Brain microvascular endothelial cell (primary cell): ENCODE data around the gene MAP1B.
"Not testable (repeated sequence)": the region's sequence is repeated elsewhere in the genome, so short reads cannot be mapped to it uniquely, and the experiment has no call there.

Experiments used
- DNase-seq: peaks from one replicate; pipeline ENCODE4 v3.0.0-alpha.2; 2020
- H3K27ac ChIP-seq: fragments of 250-450 bp; sonication (Bioruptor Pico); 2 replicates; pipeline ENCODE4 v1.5.1; 2020; ENCODE audit warnings: mild to moderate bottlenecking, moderate library complexity
- H3K27me3 ChIP-seq: fragments of 250-450 bp; sonication (Bioruptor Pico); replicated peaks from 2 replicates; pipeline ENCODE4 v1.5.1; 2020; ENCODE audit warnings: mild to moderate bottlenecking
- H3K36me3 ChIP-seq: fragments of 250-450 bp; sonication (Bioruptor Pico); replicated peaks from 2 replicates; pipeline ENCODE4 v1.5.1; 2020; ENCODE audit warnings: mild to moderate bottlenecking
- H3K4me3 ChIP-seq: 2 replicates; pipeline ENCODE4 v1.5.1; 2011; ENCODE audit warnings: low read depth, mild to moderate bottlenecking, control low read depth, low read length, moderate library complexity
- in situ Hi-C: cut with HindIII; loops from 2 replicates; pipeline ENCODE4 v1.10.0; 2017; ENCODE audit warnings: low sequenced_read_pairs, low pct_ligation_motif_present
- TF ChIP-seq, protein P1 (sequence below): IDR thresholded peaks from 2 replicates; pipeline ENCODE4 v1.5.1; 2011; ENCODE audit warnings: low read depth, mild to moderate bottlenecking, moderate library complexity, low read length, control low read depth, inconsistent platforms; ENCODE audit errors: missing control alignments

MAP1B gene

DNA sequence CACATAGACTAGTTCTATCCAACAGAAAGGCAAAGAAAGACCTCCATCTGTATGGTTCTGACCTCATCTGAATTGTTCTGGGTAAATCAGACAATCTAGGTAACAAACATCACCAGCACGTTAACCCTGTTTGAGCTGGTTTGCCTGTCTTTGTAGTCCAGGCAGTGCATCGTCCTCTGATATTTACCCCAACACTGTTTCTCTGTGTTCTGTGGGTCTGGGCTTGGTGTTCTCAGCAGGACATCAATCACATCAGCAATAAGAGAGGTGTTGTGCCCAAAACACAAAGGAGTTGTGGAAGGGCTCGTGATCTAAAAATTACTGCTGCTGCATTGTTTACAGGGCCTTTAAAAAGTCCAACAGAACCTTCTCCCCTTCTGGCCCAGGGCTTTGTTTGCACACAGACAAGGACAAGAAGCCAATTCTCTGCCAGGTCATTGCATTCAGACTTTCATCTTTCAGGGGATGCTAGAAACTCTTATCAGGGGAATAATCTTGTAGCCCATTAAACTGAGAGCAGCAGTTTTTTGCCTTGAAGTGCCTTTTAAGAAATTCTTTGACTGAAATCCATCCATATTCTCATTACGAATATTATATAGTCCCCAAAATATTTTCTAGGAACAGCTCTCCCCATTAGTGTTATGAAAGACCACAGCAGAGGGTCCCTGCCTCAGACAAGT, 30.5 kb upstream of the MAP1B start:
- H3K4me3 ChIP-seq = no peak overlapping the region
- no peaks in the 10 kb centered on the region for H3K27me3 ChIP-seq
- no peak overlapping the region for H3K27ac ChIP-seq
- H3K36me3 ChIP-seq = no peaks in the 10 kb centered on the region
- no peak for DNase-seq
- TF ChIP-seq, protein P1, sequence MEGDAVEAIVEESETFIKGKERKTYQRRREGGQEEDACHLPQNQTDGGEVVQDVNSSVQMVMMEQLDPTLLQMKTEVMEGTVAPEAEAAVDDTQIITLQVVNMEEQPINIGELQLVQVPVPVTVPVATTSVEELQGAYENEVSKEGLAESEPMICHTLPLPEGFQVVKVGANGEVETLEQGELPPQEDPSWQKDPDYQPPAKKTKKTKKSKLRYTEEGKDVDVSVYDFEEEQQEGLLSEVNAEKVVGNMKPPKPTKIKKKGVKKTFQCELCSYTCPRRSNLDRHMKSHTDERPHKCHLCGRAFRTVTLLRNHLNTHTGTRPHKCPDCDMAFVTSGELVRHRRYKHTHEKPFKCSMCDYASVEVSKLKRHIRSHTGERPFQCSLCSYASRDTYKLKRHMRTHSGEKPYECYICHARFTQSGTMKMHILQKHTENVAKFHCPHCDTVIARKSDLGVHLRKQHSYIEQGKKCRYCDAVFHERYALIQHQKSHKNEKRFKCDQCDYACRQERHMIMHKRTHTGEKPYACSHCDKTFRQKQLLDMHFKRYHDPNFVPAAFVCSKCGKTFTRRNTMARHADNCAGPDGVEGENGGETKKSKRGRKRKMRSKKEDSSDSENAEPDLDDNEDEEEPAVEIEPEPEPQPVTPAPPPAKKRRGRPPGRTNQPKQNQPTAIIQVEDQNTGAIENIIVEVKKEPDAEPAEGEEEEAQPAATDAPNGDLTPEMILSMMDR = no peak
- in situ Hi-C loops = no loop called here

DNA sequence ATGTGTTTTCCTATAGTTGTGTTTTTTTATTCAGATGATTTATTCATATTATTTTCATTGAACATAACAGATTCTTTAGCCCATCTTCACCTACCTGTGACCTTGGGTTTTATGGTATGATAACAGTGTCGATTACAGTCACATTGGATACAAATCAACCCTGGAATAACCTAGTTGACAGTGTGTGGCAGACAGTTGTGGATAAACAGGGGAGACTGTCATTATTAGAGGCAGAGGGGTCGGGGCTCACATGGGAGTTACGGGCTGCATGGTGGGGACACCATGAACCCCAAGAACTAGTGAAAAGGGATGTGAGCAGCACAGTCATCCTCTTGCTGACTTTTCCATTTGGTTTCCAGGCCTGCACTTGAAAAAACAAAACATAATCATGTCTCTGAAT, 29.9 kb upstream of the MAP1B start:
- Histone ChIP-seq H3K36me3 (no peaks in the 10 kb centered on the region), H3K27me3 (no peaks in the 10 kb centered on the region), H3K27ac (no peak overlapping the region), H3K4me3 (no peak overlapping the region)
- no peak for DNase-seq
- TF ChIP-seq, protein P1 = no peak
- in situ Hi-C loops = no loop called here

DNA sequence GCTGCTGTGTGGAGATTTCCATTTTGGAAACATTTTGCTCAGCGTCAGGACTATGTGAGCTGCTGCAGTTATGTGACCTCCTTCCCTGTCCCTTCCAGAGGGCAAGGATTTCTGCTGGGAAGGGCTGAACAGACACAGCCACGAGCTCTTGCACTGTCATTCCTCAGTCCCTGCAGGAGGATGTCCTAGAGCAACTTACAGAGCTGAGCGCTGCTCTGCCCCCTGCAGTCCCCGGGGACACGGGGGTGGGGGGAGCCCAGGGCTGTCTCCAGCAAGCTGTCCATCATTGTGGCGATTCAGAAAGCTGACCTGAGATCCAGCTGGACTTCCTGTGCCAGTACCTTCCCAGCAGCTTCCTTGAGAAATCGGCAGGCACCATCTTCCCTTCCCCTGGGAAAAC, 28.0 kb upstream of the MAP1B start:
- DNase-seq = no peak
- H3K27me3 ChIP-seq = no peaks in the 10 kb centered on the region
- no peak overlapping the region for H3K27ac ChIP-seq
- H3K36me3 ChIP-seq = no peaks in the 10 kb centered on the region
- in situ Hi-C loops = no loop called here
- H3K4me3 ChIP-seq = no peak overlapping the region
- TF ChIP-seq, protein P1 = peak; percentile 39

DNA sequence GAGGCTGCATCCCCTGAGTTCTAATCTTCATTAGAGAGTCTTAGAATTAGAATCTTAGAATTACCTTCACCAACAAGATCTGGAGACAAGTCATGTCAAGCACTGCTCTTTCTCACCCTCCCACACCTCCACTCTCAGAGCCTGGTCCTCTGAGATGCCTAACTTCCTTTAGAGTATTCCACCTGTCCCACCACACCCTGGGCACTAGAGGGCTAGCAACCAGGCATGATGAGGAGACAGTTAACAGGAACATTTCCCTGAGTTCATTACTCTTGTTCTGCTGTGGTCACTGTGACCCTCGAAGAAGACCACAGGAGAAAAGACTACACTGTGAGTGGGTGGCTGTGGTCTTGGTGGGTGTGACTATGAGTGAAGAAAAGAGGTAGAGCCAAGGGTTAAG, 25.2 kb upstream of the MAP1B start:
- in situ Hi-C loops = no loop called here
- no peaks in the 10 kb centered on the region for H3K27me3 ChIP-seq
- TF ChIP-seq, protein P1 = no peak

DNA sequence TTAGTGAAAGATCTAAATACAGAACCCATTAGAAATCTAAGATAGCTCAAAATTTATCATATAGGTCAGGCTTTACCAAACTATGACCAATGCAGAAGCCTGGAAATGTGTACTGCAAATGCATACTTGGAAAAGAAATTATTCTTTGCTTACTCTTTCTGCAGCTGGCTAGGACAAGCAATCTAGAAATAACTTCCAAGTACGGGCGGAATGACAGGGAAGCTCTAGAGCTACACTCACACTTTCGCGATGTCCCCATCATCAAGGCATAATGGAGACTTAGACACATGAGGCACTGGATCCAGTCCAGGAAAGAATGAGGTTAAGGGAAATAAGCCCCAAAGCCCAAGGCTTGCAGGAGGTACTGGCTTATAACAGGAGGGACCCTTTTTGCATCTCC, 22.4 kb upstream of the MAP1B start:
- TF ChIP-seq, protein P1 = no peak
- Histone ChIP-seq H3K27ac (no peak overlapping the region), H3K27me3 (no peaks in the 10 kb centered on the region), H3K36me3 (no peaks in the 10 kb centered on the region), H3K4me3 (no peak overlapping the region)
- in situ Hi-C loops = no loop called here
- DNase-seq = no peak

More for the DNA sequence above, 25.2 kb upstream of the MAP1B start:
- H3K27ac ChIP-seq = no peak overlapping the region
- no peak overlapping the region for H3K4me3 ChIP-seq
- no peak for DNase-seq
- no peaks in the 10 kb centered on the region for H3K36me3 ChIP-seq

DNA sequence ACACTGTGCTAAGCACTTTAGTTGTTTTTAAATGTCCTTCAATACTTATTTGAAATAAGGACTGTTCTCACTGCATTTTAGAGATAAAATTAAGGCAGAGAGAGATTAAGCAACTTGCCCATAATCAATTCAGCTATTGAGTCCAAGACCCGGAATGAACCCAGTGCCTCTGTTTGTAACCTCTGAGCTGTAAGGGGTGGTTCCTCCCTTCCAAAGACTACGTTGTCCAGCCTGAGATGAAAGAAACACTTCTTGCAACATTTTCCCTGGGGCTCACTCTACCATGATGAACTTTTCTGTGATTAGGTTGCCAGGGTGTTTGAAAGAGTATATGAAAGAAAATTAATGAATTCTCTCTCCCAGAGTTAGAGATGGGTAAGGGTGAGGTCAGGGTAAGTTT, 22.0 kb upstream of the MAP1B start:
- Histone ChIP-seq H3K27ac (no peak overlapping the region), H3K4me3 (no peak overlapping the region), H3K36me3 (no peaks in the 10 kb centered on the region), H3K27me3 (no peaks in the 10 kb centered on the region)
- TF ChIP-seq, protein P1 = no peak
- in situ Hi-C loops = no loop called here
- DNase-seq = no peak

DNA sequence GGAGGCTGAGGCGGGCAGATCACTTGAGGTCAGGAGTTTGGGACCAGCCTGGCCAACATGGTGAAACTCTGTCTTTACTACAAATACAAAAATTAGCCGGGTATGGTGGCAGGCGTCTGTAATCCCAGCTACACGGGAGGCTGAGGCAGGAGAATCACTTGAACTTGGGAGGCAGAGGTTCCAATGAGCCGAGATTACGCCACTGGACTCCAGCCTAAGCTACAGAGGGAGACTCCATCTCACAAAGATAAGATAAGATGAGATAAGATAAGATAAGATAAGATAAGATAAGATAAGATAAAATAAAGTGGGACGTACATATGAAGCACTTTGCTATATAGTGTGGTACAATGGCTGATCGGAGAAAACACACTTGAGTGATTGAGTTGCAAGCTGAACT, 17.6 kb upstream of the MAP1B start:
- H3K27ac ChIP-seq, H3K27me3 ChIP-seq, DNase-seq, in situ Hi-C loops, H3K36me3 ChIP-seq, H3K4me3 ChIP-seq: not testable (repeated sequence)
